Measurements from ENCODE around the gene KLHL14. TPM values are rescaled to one million over a fixed set of nuclear protein-coding genes. Genes with fewer than 3 reads are reported as not detected.

The KLHL14 gene
- total and polyA plus RNA-seq, 10 of the 15 experiments (the other 5 are each of a cell fraction or from before 2014, with no cell fraction given): 0.03 to 0.05 TPM; not detected in 8

- TF ChIP-seq ZBTB11 (CRISPR knock-in tag; IDR thresholded peaks at IDR 0.05) (no peak), ZNF217 (IDR thresholded peaks at IDR 0.05) (no peak), NFXL1 (IDR thresholded peaks at IDR 0.05; ENCODE audit: borderline replicate concordance) (no peak)
Observed at GRCh38 chr18:32629981-32630700, 142.7 kb downstream of the KLHL14 start (continued).

DNA sequence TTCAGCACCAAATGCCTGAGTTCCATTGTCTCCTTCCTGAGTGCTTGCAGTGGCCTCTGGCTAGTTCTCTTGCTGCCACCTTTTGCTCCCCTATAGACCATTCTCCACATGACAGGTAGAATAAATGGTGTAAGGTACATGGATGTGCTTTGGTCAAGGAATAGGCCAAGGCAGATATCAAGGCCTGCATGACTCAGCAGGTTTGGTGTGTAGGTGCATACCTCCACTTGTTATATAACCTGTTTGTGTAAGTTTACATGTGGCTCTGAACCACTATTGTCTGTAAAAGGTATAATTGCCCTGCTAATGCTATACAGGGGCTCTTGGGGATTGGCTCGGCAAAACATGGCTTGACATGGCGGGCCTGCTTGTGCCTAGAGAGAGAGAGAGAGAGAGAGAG lies 143.5 kb downstream of the KLHL14 start:
- SMC1A ChIA-PET (ENCODE audit: uncharacterized antibody, unreplicated experiment): interaction anchor here (0.6 kb wide), 1 partner anchor 86 kb away, joined by 3 read pairs; no protein-coding TSS in a partner anchor
- no peak for TF ChIP-seq ZNF207 (IDR thresholded peaks at IDR 0.05; ENCODE audit: borderline replicate concordance)
- no peak for TF ChIP-seq ZNF217 (IDR thresholded peaks at IDR 0.05)
- TF ChIP-seq NR2C1 (IDR thresholded peaks at IDR 0.05): no peak
- no peak for TF ChIP-seq ATF2 (IDR thresholded peaks at IDR 0.05; ENCODE audit: low read length)
- TF ChIP-seq HCFC1 (IDR thresholded peaks at IDR 0.05; ENCODE audit: low read length): no peak
- TF ChIP-seq SMC3 (IDR thresholded peaks at IDR 0.05; ENCODE audit: borderline replicate concordance, low read length): no peak
- TF ChIP-seq SUZ12 (IDR thresholded peaks at IDR 0.05; ENCODE audit: unreplicated experiment): no peak
- no peak for TF ChIP-seq DPF2 (IDR thresholded peaks at IDR 0.05)
- no peak for TF ChIP-seq GATAD2B (conservative IDR thresholded peaks at IDR 0.05; ENCODE audit: low read depth)
- TF ChIP-seq ELK1 (IDR thresholded peaks at IDR 0.05; ENCODE audit: low read depth, low read length): no peak
- TF ChIP-seq ASH2L (IDR thresholded peaks at IDR 0.05; ENCODE audit: borderline replicate concordance, low read depth): no peak
- no peak for TF ChIP-seq MTA2 (IDR thresholded peaks at IDR 0.05; ENCODE audit: low read depth)
- no peak for TF ChIP-seq MLLT1 (IDR thresholded peaks at IDR 0.05)

More for the DNA sequence above, 143.5 kb downstream of the KLHL14 start:
- no peak for DNase-seq (ENCODE audit: low read depth, low spot score)
- Histone ChIP-seq H3K4me3 (no peak overlapping the region), H3K27ac (ENCODE audit: control insufficient read depth, insufficient read depth) (no peak overlapping the region), H3K27me3 (replicated peaks in 1 of 2; ENCODE audit: control insufficient read depth in 2 of 2, insufficient read depth in 2 of 2, low read length in 1 of 2) (no peaks in the 10 kb centered on the region; a peak in 1 of 4 replicates), H2AFZ (ENCODE audit: control insufficient read depth, low read depth, low read length) (no peak overlapping the region), H3K4me2 (ENCODE audit: control insufficient read depth, insufficient read depth) (no peak overlapping the region), H3K9ac (ENCODE audit: control insufficient read depth, insufficient read depth, low read length) (no peak overlapping the region), H3K79me2 (ENCODE audit: control insufficient read depth, insufficient read depth, low read length) (no peaks in the 10 kb centered on the region), H4K20me1 (ENCODE audit: control insufficient read depth, insufficient read depth) (no peaks in the 10 kb centered on the region), H3K9me3 (replicated peaks; ENCODE audit: control insufficient read depth, insufficient read depth, low read length) (no peaks in the 10 kb centered on the region), H3K36me3 (ENCODE audit: control insufficient read depth in 2 of 2, insufficient read depth in 2 of 2, low read length in 1 of 2) (no peaks in the 10 kb centered on the region), H3K4me1 (ENCODE audit: control insufficient read depth, insufficient read depth, low read length) (no peaks in the 10 kb centered on the region)
- CTCF ChIA-PET: no interaction called here
- FAIRE-seq: no peak
- BruUV-seq (replicated peaks): no TSS peak
- intact Hi-C loops (cut with micrococcal nuclease; ENCODE audit: unreplicated experiment) (no loop called here), in situ Hi-C loops (cut with MboI) (no loop called here)
- POLR2A ChIA-PET: no interaction called here
- RAD21 ChIA-PET (ENCODE audit: unreplicated experiment): no interaction called here
- no peak for ATAC-seq
- 13% methylated on average over 2 of the region's 2 CpGs for WGBS (ENCODE audit: insufficient coverage, insufficient replicate concordance, low lambda C conversion rate, missing lambda C conversion rate)

Measured in GM12878 (cell line).